IPS-18c (cell line): ENCODE data around the gene PEPD.

ENCODE experiments used
- H3K4me3 ChIP-seq: 2 replicates; pipeline ENCODE4 v1.7.0; 2013; ENCODE audit warnings: low read depth, mild to moderate bottlenecking, low read length, moderate library complexity; ENCODE audit not compliant: insufficient read depth
- H3K9me3 ChIP-seq: one replicate; pipeline ENCODE4 v1.6.1; 2013; ENCODE audit warnings: mild to moderate bottlenecking, low read length, moderate library complexity; ENCODE audit not compliant: control insufficient read depth, insufficient read depth

PEPD gene

GRCh38 chr19:33384983-33385382 is 136.6 kb downstream of the PEPD start:
- Histone ChIP-seq H3K9me3 (no peaks in the 10 kb centered on the region), H3K4me3 (no peak overlapping the region)

- no peaks in the 10 kb centered on the region for H3K9me3 ChIP-seq
- no peak overlapping the region for H3K4me3 ChIP-seq
Observed at GRCh38 chr19:33383720-33384292, 137.8 kb downstream of the PEPD start.

DNA sequence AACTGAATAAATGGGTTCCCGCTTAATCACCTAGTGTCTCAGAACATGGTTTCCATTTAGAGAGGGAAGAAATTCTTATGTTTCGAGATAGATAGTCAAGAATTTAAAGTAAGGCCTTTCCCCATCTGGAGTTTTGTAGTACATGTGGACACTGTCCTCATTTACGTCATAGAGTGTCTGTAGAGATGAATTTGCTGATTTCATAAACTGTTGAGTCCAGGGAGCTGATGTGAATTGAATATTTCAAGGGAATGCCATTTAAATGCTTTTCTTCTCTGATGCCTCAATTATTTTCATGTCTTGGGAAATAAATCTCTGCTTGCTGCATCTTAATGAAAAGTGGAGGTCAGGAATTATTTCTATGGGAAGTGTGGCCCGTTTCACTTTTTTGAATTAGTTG is 138.6 kb downstream of the PEPD start:
- no peaks in the 10 kb centered on the region for H3K9me3 ChIP-seq
- no peak overlapping the region for H3K4me3 ChIP-seq

DNA sequence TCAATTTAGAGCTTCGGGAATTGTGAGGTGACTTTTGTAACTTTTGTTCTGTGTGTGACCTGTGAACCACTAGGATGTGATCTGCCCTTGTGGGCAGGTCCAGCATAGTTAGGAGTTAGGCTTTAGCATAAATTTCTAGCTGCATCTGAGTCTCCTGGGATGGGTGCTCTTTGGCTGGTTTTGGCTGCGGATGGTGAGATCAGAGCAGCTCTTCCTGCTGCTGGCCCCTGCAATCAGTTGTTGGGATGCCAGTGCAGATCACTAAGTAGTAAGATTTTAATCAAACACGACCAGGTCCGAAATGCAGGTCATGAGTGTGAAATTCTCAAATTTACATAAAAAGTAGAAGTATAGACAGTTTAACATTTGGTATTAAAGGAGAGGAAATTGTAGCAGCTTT is 139.6 kb downstream of the PEPD start:
- H3K4me3 ChIP-seq: no peak overlapping the region
- H3K9me3 ChIP-seq: no peaks in the 10 kb centered on the region

GRCh38 chr19:33381101-33381500 is 140.5 kb downstream of the PEPD start:
- Histone ChIP-seq H3K9me3 (no peaks in the 10 kb centered on the region), H3K4me3 (no peak overlapping the region)

- no peak overlapping the region for H3K4me3 ChIP-seq
- H3K9me3 ChIP-seq: no peaks in the 10 kb centered on the region
Observed at GRCh38 chr19:33379151-33379829, 142.3 kb downstream of the PEPD start.

- Histone ChIP-seq H3K4me3 (no peak overlapping the region), H3K9me3 (no peaks in the 10 kb centered on the region)
Observed at GRCh38 chr19:33377586-33378475, 143.8 kb downstream of the PEPD start.

- Histone ChIP-seq H3K4me3 (no peak overlapping the region), H3K9me3 (no peaks in the 10 kb centered on the region)
Observed at GRCh38 chr19:33376941-33377557, 144.5 kb downstream of the PEPD start.

GRCh38 chr19:33376423-33376822 is 145.2 kb downstream of the PEPD start:
- Histone ChIP-seq H3K4me3 (no peak overlapping the region), H3K9me3 (no peaks in the 10 kb centered on the region)

DNA sequence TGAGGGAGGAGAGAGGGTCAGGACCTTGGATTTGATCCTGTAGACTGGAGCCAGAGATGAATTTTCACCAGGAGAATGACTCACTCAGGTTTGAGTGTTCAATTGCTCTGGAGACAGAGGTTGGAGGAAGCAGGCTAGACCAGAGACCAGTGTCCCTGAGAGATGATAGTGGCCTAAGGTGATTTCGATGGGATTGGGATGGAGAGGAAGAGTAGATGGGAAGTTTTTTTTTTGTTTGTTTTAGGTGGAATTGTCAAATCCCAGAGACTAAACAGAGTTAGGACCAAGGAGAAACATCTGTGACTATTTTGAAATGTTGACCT is 145.8 kb downstream of the PEPD start:
- Histone ChIP-seq H3K4me3 (no peak overlapping the region), H3K9me3 (no peaks in the 10 kb centered on the region)

GRCh38 chr19:33375156-33375836 is 146.3 kb downstream of the PEPD start:
- H3K4me3 ChIP-seq: no peak overlapping the region; the same call in 1 of the 2 replicates
- no peaks in the 10 kb centered on the region for H3K9me3 ChIP-seq

GRCh38 chr19:33374236-33374714 is 147.3 kb downstream of the PEPD start:
- Histone ChIP-seq H3K9me3 (no peaks in the 10 kb centered on the region), H3K4me3 (peak overlapping the region; percentile 74)

DNA sequence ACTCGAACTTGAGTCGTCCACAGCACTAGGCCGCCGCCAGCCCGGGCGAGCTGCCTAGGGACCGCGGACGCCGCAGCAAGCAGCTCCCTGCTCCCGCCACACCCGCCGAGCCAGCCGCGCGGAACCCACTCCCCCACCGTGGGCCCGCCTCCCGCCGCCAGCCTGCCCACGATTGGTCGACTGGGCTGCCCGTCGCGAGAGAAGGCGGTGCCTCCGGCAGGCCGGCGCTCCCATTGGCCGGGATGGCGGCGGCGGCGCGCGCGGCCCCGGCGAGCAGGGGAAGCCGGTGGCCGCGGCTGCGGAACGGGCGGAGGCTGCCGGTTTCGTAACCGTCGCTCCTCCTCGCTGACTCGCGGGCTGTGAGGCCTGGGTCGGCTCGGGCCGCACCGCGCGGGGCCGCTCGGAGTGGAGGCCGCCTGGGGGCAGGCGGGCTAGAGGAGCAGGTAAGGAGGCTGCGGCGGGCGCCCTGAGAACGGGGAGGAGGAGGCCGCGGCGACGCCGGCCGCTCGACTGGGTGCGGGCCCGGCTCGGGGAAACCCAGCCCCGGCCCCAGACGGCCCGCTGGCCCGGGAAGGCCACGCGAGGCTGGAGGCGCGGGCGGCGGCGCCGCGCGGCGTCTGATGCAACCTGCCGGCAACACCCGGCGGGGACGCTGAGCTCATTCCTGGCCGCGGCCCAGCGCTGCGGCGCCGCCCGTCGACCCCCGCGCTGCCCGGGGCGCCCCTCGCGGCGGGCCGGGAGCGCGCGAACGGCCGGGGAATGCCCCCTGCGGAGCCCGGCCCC is 147.9 kb downstream of the PEPD start, which contains the start of gene CEBPG:
Gene CEBPG (plus strand): TSS at position 257 of the 783 bp plus-strand sequence. CDS start 5,531 bp downstream, outside the sequence.
- peak within 1 kb of the TSS; percentile 74 for H3K4me3 ChIP-seq
- H3K9me3 ChIP-seq: no peaks in the 10 kb centered on the region

DNA sequence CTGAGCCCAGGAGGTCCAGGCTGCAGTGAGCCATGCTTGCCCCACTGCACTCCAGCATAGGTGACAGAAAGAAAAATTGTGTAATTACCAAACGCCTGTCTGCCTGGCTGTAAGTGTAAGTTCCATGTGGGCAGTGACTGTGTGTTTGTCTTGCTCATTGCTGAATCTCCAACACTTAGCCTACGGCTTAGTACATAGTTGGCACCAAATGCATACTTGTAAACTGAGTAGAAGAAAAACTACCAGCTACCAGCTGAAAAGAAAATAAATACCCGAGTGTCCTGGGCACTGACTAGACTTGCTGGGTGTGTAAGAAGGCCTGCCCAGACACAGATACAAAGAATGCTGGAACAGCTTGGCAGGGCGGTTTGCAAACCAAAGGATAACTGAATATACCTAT is 150.8 kb downstream of the PEPD start:
- no peak overlapping the region for H3K4me3 ChIP-seq
- H3K9me3 ChIP-seq: no peaks in the 10 kb centered on the region

- no peaks in the 10 kb centered on the region for H3K9me3 ChIP-seq
- H3K4me3 ChIP-seq: no peak overlapping the region
Observed at GRCh38 chr19:33368074-33368864, 153.3 kb downstream of the PEPD start.

DNA sequence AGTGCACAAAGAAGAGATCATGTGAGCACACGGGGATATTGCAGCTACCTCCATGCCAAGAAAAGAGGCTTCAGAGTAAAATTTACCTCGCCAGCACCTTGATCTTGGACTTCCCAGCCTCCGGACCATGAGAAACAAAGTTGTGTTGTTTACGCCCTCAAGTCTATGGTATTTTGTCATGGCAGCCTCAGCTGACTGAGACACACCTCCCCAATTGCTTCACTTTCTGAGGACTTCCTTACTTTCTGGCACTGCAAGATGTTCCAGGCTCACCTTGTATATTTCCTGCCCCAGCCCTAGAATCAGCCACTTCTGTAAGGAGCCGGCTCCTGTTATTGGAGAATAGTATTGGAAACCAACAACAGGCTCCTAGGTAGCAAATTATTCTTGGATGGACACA is 154.7 kb downstream of the PEPD start:
- Histone ChIP-seq H3K9me3 (no peaks in the 10 kb centered on the region), H3K4me3 (no peak overlapping the region)
